OCI-LY7 (cell line): Measurements from ENCODE around the gene AATK. TPM values are rescaled to one million over a fixed set of nuclear protein-coding genes. Genes with fewer than 3 reads are reported as not detected.

ENCODE experiments used
- microRNA-seq: library from miRNA; unstranded; fragments of <30 nt; microRNA quantifications from one replicate; pipeline ENCODE4 v1.2.0, GENCODE V29; 2022; ENCODE audit warnings: borderline replicate concordance
- small RNA-seq: library from RNA; depleted of rRNA; stranded (forward); fragments of <200 nt; gene quantifications from one replicate; pipeline ENCODE3, GENCODE V24; 2014
- total RNA-seq, 2 experiments: library from RNA; depleted of rRNA in 1 of 2; stranded (reverse); fragments of >200 nt in 1 of 2; shearing (Covaris generic) in 1 of 2; gene quantifications; 2 replicates each; pipeline ENCODE4 v1.2.3, GENCODE V29; 2014 to 2022

AATK gene
- total RNA-seq, 2 experiments from 2014 or later = 0.03 TPM; not detected in 1

Small RNA genes lying within 50 kb of the gene (microRNA-seq; reads per million reads assigned to microRNA genes)
- gene MIR1250 (not detected), gene MIR3065 (not detected), gene MIR338 (not detected), gene MIR657 (not detected)

Small RNA genes lying within 50 kb of the gene (small RNA-seq; reads per million reads assigned to genes)
- not detected for gene MIR1250
- gene MIR3065 = not detected
- not detected for gene MIR657

Other genes with a start within 250 kb of the AATK start
- gene CHMP6, start 174.4 kb downstream of the AATK start, total RNA-seq (2014; rRNA removed; shearing (Covaris generic)) = 7.9 and 10.8 TPM in 2 replicates
- 23.6 and 23.8 TPM in 2 replicates for gene CHMP6, start 174.4 kb downstream of the AATK start, total RNA-seq (2022)
- gene BAIAP2, start 131.1 kb downstream of the AATK start, total RNA-seq (2014; rRNA removed; shearing (Covaris generic)) = 1.3 and 2.1 TPM in 2 replicates
- gene BAIAP2, start 131.1 kb downstream of the AATK start, total RNA-seq (2022) = 2.1 and 2.3 TPM in 2 replicates
- not detected in 2 replicates for gene PVALEF, start 714 bp downstream of the AATK start, total RNA-seq (2014; rRNA removed; shearing (Covaris generic))
- gene PVALEF, start 714 bp downstream of the AATK start, total RNA-seq (2022) = not detected in 2 replicates
- gene CEP131, start 56.7 kb upstream of the AATK start, total RNA-seq (2014; rRNA removed; shearing (Covaris generic)) = 32.9 and 35.0 TPM in 2 replicates
- gene CEP131, start 56.7 kb upstream of the AATK start, total RNA-seq (2022) = 36.0 and 38.6 TPM in 2 replicates
- 29.7 and 46.4 TPM in 2 replicates for gene TEPSIN, start 72.8 kb upstream of the AATK start, total RNA-seq (2014; rRNA removed; shearing (Covaris generic))
- gene TEPSIN, start 72.8 kb upstream of the AATK start, total RNA-seq (2022) = 75.3 and 78.9 TPM in 2 replicates
- gene NDUFAF8, start 73.1 kb upstream of the AATK start, total RNA-seq (2014; rRNA removed; shearing (Covaris generic)) = 129 and 161 TPM in 2 replicates
- 151 and 165 TPM in 2 replicates for gene NDUFAF8, start 73.1 kb upstream of the AATK start, total RNA-seq (2022)
- gene SLC38A10, start 129.1 kb upstream of the AATK start, total RNA-seq (2014; rRNA removed; shearing (Covaris generic)) = 50.5 and 56.0 TPM in 2 replicates
- gene SLC38A10, start 129.1 kb upstream of the AATK start, total RNA-seq (2022) = 147 and 150 TPM in 2 replicates
- gene BAHCC1, start 229.2 kb upstream of the AATK start, total RNA-seq (2014; rRNA removed; shearing (Covaris generic)) = 1.4 and 5.2 TPM in 2 replicates
- gene BAHCC1, start 229.2 kb upstream of the AATK start, total RNA-seq (2022) = 5.5 and 5.7 TPM in 2 replicates